NCI-H146 (cell line): ENCODE measurements around the gene PLA2G3.
"Not testable (repeated sequence)": the region's sequence is repeated elsewhere in the genome, so short reads cannot be mapped to it uniquely, and the experiment has no call there.

Experiments
- DNase-seq: peaks from one replicate; lab custom pipeline; 2025; lab: John Stamatoyannopoulos, UW

Gene PLA2G3

GRCh38 chr22:31099841-31100761 lies 40.2 kb downstream of the PLA2G3 start:
- DNase-seq: no peak

GRCh38 chr22:31099386-31099785 lies 40.9 kb downstream of the PLA2G3 start:
- no peak for DNase-seq

- DNase-seq: no peak
Observed at GRCh38 chr22:31098632-31099110, 41.6 kb downstream of the PLA2G3 start.

- no peak for DNase-seq
Observed at GRCh38 chr22:31097941-31098631, 42.2 kb downstream of the PLA2G3 start.

GRCh38 chr22:31097539-31097938 lies 42.8 kb downstream of the PLA2G3 start:
- DNase-seq: not testable (repeated sequence)

- DNase-seq: no peak
Observed at GRCh38 chr22:31096657-31097279, 43.5 kb downstream of the PLA2G3 start.

- DNase-seq: no peak
Observed at GRCh38 chr22:31095637-31096249, 44.6 kb downstream of the PLA2G3 start.

- DNase-seq: no peak
Observed at GRCh38 chr22:31094741-31095140, 45.6 kb downstream of the PLA2G3 start.

GRCh38 chr22:31094021-31094551 lies 46.2 kb downstream of the PLA2G3 start:
- no peak for DNase-seq

GRCh38 chr22:31093086-31093850 lies 47.0 kb downstream of the PLA2G3 start:
- no peak for DNase-seq

- DNase-seq: no peak
Observed at GRCh38 chr22:31092161-31092560, 48.1 kb downstream of the PLA2G3 start.

- no peak for DNase-seq
Observed at GRCh38 chr22:31091106-31091975, 49.0 kb downstream of the PLA2G3 start.

GRCh38 chr22:31090217-31091085 lies 49.9 kb downstream of the PLA2G3 start:
- no peak for DNase-seq

- no peak for DNase-seq
Observed at GRCh38 chr22:31089160-31090100, 50.9 kb downstream of the PLA2G3 start.

- DNase-seq: no peak
Observed at GRCh38 chr22:31088233-31088986, 51.9 kb downstream of the PLA2G3 start.

GRCh38 chr22:31087744-31088215 lies 52.5 kb downstream of the PLA2G3 start:
- no peak for DNase-seq

GRCh38 chr22:31086703-31087330 lies 53.5 kb downstream of the PLA2G3 start:
- DNase-seq: no peak
